Renal pelvis (tissue), 4 donors: Measurements from ENCODE around the gene CDH4. TPM values are rescaled to one million over a fixed set of nuclear protein-coding genes. Genes with fewer than 3 reads are reported as not detected.

ENCODE experiments used
- DNase-seq: peaks from one replicate; pipeline ENCODE4 v3.0.0-alpha.2; 2013
- polyA plus RNA-seq, 3 donors: library from polyadenylated mRNA; unstranded; fragments of 120-200 nt; gene quantifications; one replicate each; pipeline ENCODE4 v1.2.1, GENCODE V29; 2013; ENCODE audit not compliant: insufficient read length in 3 of 3

Gene CDH4
- polyA plus RNA-seq, 3 donors = 8.4 to 9.5 (median 8.7) TPM

DNA sequence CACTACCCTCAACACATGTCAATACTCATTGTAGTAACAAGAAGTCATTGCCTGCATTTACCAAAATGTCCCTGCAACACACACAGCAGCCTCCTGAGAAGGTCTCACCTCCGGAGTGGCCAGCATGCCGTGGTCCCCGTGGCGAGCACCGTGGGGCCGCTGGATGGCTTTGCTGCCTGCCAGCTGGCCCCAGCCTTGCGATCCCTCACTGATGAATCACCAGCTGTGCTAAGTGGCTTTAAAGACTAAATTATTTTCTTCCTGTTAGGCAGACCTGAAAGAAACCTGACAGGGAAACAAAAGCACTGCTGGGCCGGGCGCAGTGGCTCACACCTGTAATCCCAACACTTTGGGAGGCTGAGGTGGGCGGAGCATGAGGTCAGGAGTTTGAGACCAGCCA, 306.7 kb downstream of the CDH4 start:
- DNase-seq = no peak

DNA sequence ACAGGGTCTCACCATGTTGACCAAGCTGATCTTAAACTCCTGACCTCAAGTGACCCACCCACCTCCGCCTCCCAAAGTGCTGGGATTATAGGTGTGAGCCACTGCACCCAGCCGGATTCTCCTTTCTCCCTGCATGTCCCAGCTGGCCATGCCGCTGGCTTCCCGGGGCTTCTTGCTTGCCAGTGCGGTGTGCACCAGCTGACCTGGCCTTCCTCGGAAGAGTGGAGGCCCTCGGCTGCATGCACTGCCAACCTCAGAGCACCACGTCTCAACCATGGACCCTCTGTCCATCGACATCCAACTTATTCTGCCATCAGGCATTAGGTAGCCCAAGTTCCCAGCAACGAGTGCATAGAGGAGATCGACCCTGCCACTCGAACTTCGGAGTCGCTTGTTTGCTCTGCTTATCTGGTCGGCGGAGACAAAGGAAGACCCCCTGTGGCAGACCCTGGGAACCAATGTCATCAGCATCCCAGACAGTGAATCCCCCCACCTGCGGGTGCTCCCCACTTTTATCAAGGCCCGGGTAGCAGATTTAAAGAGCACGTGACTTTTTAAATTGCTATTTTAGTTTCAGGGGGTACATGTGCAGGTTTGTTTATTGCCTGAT, 307.8 kb downstream of the CDH4 start:
- no peak for DNase-seq

DNA sequence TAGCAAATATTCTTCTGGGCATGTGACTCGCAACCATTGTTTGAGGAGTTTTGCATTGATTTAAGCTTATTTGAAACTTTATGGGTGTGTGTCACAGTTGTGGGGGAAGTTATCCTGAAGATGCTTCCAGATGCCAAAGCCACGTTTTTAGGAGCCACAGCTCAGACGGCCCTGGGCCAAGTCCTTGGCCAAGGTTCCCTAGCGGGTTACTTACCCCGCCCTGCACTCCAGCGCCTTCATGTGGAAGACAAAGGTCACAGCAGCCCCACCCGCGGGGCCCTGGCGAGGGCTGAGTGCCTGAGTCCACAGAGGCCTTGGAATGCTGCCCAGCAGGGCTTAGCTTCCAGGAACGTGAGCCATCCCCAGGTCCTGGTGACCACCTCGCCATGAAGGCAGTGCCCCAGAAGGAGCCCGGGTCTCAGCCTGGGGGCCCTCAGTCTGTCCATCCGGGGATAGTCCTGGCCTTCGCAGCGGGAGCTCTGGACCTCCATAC, 308.3 kb downstream of the CDH4 start:
- DNase-seq = no peak

DNA sequence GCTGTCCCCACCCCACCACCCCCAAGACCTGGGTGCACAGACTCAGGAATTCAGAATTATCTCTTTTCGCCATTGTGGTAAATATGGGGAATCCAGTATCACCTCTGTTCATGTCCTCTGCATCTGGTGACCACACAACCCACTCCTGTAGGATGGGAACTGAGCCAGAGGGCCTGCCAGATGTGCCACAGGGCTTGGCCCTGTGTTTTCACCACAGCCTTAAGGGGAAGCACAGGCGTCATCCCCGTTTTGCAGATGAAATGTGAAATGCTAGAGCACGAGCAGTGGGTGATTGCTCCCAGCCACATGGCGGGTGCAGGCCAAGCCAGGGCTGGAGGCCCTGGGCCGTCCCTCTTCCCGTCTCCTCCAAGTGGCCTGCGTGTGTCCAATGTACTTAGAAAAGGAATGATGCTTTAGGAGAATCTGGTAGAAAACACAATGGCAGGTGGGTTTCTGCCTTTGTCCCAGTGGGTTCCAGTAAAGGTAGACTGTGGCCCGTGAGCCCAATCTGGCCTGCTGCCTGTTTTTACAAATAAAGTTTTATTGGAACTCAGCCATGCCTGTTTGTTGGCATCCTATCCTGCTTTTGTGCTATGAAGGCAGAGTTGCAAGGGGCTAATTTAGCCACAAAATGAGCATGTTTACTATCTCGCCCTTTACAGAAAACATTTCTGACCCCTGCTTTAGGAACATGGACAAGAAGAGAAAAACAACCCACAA, 309.2 kb downstream of the CDH4 start:
- DNase-seq = no peak

- no peak for DNase-seq
These were observed 310.4 kb downstream of the CDH4 start for GRCh38 chr20:61562491-61562890.

GRCh38 chr20:61562897-61563504, 310.9 kb downstream of the CDH4 start:
- DNase-seq = no peak

DNA sequence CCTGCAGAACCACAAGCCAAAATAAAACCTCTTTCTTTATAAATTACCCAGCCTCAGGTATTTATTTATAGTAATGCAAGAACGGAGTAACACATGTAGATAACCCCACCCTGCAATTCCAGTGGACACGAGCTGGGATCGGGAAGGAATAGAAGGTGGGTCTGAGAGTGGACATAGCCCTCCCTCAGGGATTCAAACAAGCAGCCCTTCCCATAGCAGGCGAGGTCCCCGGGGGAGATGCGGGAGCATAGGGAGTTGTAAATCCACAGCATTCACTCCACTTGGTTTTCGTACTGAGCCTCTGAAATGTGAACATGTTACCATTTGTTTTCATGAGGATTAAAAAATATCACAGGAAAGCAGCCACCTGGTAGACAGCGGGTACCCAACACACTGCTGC, 312.6 kb downstream of the CDH4 start:
- DNase-seq = no peak

DNA sequence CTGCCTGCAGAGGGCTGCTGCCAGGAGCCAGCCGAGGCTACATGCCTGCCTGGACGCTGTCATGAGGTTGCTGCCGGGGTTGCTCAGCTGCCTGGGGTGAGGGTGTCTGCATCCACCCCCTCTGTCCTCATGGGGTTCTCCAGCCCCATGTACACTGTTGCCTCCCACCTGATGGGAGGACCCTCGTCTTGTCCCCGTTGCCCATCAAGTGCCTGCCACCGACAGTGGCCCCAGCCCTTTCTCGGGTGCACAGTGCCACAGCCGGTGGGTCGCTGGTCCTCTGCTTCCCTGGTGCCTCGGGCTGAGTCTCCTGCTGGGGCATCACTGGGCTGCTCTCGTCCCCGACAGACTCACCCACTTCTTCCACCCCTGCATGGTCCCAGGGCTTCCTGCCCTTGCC, 313.7 kb downstream of the CDH4 start:
- DNase-seq = no peak

- DNase-seq = no peak
These were observed 314.6 kb downstream of the CDH4 start for GRCh38 chr20:61566691-61567090.

- DNase-seq = no peak
These were observed 315.1 kb downstream of the CDH4 start for GRCh38 chr20:61567204-61567603.

- DNase-seq = peak; percentile 73
These were observed 317.8 kb downstream of the CDH4 start for GRCh38 chr20:61569825-61570224.

GRCh38 chr20:61570646-61571195, 318.7 kb downstream of the CDH4 start:
- no peak for DNase-seq

- no peak for DNase-seq
These were observed 319.2 kb downstream of the CDH4 start for GRCh38 chr20:61571221-61571620.

DNA sequence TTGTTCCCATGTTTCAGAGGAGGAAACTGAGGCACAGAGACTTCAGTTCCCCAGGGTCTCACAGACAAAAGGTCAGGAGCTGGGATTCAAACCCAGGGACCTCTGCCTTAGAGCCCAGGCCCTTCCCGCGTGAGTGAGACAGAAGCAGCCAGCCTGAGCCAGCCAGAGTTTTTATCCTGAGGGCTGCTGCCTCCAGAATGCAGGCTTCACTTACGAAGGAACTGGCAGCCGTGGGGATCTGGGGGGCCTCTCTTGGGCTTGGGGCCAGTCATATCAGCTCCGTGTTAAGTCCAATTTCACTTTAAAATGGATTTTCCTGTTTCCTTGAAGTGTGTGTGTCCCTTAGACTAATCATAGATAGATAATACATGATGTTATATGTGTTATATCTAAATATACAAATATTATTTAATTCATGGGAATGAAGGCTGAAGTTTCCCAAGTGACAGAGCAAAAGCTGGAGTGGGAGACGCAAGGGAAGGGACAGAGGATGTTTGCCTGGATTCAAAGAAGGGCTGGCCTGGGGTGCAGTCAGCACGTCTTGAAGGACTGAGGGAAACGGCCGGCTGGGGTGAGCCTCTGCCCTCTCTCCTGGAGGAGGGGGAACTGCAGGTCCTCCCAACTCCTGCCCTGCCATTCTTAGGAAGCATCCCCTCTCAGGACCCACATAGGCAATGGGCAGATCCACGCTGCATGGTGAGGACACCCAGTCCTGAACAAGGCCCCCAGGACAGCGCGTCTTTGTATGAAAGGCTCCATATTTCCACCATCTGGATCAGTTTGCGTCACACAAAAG, 320.1 kb downstream of the CDH4 start:
- DNase-seq = no peak

GRCh38 chr20:61572789-61573188, 320.7 kb downstream of the CDH4 start:
- DNase-seq = no peak

GRCh38 chr20:61573415-61574305, 321.6 kb downstream of the CDH4 start:
- no peak for DNase-seq

DNA sequence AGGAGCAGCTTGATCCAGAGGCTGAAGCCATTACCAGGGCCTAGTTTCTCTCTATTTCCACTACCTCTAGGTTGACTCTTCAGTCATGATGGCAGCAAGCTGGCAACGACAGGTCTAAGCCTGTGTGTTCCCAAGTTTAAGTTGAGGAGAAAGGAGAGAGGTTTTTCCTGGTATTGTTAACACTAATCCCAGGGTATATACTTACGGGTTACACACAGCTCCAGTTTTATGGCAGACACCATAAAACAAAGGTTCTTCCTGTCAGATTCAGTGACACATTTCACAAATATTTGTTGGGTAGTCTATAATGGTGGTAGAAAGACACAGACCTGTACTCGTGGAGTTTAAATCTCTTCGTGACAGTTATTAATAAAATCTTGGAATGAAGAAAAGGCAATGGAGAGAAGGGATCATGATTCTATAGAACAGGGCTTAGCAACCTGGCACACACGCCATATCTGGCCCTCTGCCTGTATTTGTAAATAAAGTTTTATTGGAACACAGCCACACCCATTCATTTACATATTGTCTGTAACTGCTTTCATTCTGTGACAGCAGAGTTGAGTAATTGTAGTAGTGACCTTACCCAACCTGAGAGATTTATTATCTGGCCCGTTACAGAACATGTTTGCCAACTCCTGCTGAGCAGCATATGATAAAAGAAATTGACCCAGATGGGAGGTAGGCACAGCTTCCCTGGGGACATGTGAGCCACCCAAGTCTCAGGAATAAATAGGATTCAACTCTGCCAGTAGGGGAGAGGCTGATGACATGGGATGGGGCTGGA, 323.3 kb downstream of the CDH4 start:
- DNase-seq = no peak

GRCh38 chr20:61576372-61576771, 324.3 kb downstream of the CDH4 start:
- no peak for DNase-seq

GRCh38 chr20:61577065-61577464, 325.0 kb downstream of the CDH4 start:
- DNase-seq = no peak

DNA sequence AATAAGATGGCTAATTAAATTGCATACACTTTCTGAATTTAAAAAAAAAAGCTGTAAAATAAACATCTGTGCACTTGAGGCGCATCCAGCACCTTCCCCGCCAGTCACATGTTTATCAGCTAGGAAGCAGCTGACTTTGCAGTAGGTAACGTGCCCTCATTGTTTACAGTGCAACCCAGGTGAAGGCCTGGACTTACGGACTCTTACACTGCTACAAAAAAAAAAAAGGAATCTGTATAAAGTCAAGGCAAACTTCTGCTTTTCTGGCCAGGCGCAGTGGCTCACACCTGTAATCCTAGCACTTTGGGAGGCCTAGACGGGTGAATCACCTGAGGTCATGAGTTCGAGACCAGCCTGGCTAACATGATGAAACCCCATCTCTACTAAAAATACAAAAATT, 327.8 kb downstream of the CDH4 start:
- no peak for DNase-seq
